Epidermal melanocyte (primary cell): ENCODE data around the gene PARD3B.

Source experiments
- DNase-seq: peaks from one replicate; pipeline ENCODE4 v3.0.0; 2011; ENCODE audit warnings: low spot score; ENCODE audit not compliant: insufficient read length

Gene PARD3B

DNA sequence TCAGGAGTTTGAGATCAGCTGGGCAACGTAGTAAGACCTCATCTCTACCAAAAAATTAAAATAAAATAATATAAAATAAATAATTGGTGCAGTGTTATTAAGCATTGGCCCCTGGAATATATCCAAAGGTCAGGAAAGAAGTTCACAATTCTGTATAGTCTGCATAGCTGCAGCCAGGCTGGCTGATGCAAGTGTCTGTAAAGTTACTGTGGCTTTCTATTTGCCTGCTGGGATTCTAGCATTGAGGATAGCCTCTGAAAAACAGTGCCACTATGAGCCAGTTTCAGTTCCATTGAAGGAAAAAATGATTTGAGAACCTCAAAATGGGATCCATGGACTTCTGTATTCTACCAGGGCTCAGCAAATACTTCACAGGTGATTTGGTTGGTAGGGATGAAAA lies 208.6 kb downstream of the PARD3B start:
- no peak for DNase-seq

DNA sequence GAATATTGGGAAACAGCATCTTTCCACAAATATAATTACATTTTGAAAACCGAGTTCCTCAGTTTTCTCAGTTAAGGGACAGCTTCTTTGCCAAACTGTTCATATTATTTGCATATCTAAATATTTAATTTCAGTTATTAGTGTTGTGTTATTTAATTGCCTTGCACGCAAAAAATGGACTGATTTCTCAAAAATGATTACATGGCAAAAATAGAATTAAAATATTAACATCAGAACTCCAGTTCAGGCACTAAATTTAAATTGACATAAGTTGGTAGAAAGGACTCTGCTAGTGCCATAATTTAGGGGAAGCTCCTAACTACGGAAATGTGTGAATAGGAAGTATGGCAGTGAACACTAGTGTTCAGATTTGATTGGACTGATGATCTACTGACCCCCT lies 209.6 kb downstream of the PARD3B start:
- no peak for DNase-seq

- no peak for DNase-seq
Measured at GRCh38 chr2:204763974-204764703, 218.9 kb downstream of the PARD3B start.

DNA sequence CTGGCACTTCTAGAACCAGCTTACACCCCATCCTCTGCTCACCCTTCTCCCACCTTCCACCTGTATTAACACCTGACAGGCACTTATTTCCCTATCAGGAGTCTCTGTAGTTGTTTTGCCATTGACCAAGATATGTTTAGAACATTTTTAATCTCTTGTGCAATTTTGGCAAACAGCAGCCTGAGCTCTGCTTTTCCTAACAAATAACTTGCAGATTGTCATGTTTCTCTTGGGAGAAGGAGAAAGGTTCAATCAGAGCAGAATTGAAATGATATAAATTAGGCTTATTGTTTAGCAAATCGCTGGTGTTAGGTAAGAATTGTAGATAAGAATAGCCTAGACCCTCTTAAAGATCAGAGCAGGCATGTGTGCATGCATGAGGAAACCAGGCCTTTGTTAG lies 225.5 kb downstream of the PARD3B start:
- no peak for DNase-seq

DNA sequence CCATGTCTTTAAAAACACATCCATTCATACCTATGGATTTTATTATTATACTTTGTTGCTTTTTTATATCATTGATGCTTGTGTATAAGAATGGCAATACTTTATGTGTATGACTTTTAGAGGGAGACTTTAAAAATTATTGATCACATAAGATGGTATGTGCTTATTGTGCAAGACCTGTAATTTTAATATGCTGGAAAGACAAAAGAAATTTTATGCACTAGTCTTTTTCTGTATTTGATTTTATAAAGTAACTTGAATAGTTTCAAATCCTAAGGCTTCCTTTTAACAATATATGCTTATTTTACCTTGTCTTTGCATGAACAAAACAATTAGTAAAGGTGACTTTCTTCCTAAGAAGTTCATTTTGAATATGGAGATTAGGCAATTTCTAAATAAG lies 226.4 kb downstream of the PARD3B start:
- no peak for DNase-seq

- no peak for DNase-seq
Measured at GRCh38 chr2:204772546-204772945, 227.3 kb downstream of the PARD3B start.

DNA sequence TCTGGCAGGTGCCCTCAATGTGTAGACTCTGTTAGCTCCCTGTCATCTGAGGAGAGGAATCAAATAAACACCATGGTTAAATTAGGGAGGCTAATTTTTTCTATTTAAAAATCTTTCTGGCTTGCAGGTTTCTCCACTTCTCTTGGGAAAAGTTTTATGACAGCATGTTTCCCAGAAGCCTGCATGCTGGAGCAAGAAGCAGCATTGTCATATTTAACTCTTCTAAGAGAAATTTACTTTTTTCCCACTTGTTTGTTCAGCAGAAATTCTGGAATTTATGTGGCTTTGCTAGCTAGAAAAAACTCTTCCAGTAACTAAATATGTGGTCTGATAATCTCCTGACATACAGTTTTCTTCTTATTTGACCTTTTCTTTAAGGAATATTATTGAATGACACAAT lies 230.5 kb downstream of the PARD3B start:
- DNase-seq = no peak

DNA sequence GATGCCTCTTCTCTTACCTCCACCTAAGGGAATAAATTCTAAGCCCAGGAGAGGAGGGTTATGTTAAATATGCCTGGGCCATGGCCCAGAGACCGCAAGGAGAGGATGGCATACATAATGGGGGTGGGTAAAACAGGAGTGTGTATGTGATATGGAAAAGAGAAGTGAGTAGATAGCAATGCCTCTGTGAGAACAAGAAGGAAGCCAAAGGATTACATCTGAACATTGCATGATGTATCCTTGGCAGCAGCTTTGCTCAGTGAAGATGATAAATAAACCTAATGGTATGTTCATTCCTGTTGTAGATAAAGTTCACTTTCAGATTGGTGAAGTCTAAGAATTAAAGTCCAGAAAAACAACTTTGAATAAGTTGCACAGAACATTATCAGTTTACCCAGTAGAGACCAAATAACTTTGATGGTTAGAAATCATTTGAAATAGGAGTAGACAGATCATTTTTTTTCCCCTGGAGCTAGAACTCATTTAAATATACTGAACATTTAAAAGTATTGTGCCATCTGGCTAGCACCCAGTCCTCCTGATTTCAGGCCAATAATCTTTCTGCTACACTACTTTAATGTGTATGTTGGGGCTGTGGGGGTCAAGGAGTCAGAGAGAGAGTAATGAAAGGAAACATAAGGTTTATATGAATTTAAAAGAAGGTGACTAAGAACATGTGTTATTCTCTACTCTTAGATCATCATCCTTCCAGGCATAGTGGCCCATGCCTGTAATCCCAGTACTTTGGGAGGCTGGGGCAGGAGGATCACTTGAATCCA lies 231.7 kb downstream of the PARD3B start:
- no peak for DNase-seq

- DNase-seq = no peak
Measured at GRCh38 chr2:204779771-204780170, 234.5 kb downstream of the PARD3B start.

GRCh38 chr2:204781941-204782340 lies 236.7 kb downstream of the PARD3B start:
- no peak for DNase-seq

DNA sequence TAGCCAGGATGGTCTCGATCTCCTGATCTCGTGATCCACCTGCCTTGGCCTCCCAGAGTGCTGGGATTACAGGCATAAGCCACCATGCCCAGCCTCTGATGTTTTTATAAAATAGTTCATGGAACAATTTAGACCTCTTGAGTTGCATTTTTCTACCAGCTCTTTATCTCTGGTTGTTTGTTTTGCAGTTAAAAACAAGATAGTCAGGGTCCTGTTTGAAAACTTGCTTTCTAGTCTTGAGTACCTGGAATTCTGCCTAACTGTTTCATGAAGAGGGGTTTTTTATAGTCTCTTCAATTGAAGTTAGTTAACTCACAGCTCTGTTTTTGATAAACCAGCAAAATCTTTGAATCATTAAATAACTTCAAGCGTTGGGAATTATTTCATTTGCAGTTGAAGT lies 244.8 kb downstream of the PARD3B start:
- no peak for DNase-seq

- no peak for DNase-seq
Measured at GRCh38 chr2:204791230-204791629, 246.0 kb downstream of the PARD3B start.

DNA sequence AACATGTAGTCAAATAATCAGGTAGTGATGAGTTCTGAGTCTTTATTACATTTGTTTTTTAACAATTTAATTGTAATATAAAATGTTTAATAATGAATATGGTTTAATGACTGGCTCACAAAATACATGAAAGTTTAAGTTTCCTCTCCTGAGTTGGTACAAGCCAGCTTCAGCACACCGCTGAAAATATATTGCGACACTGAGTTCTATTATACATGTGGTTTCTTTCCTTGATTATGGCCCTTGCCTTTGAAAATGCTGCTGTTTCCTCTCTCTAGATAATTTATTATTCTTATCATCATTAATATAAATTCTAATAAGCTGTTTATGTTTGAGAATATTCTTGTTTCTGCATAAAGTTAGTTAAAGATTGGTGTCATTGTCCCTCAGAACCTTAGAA lies 249.3 kb downstream of the PARD3B start:
- DNase-seq = no peak

DNA sequence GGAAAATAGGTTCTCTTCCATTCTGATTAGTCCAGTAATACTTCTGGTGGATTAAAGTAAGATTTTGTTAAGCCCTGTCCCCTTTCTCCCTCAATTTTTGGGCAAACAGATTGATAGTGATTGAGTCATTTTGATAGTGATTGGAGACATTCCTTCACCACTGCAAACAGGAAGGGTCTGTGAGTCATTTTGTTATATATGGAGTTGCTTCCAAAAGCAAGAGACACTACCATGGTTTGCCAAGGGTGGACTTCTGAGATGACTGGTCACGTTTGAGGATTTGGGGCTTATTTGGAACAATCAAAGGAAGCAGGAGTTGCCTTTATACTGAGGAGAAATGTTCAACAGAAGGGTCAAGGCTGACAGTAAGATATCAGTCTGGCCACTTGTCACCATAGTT lies 249.9 kb downstream of the PARD3B start:
- no peak for DNase-seq

DNA sequence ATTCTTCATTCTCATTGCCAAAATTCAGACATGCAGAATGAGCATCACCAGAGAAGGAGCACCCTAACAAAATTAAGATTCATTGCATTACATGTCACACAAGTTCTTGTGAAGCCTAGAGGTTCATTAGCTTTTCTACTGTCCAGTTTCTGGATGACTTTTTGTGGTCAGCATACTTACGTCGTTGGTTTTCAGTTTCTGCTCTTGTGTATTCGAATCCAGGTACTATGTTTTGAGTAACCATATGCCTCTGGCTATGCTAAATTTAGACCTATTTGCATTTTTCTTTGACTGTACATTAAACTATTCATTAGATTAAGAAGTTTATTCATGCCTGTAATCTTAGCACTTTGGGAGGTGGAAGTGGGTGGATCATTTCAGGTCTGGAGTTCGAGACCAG lies 251.3 kb downstream of the PARD3B start:
- no peak for DNase-seq

DNA sequence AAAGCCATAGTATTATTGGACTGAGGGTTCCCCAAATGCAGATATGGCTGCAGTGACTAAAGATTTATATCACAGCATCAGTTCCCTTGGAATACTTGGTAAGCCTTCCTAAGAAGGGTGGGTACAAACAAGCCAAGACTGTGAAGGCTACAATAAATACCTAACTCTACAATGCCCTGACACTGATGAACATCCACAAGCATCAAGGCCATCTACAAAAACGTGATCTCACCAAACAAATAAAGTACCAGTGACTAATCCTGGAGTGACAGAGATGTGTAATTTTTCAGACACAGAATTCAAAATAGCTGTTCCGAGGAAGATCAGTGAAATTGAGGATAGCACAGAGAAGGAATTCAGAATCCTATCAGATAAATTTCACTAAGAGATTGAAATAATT lies 254.5 kb downstream of the PARD3B start:
- DNase-seq = no peak

DNA sequence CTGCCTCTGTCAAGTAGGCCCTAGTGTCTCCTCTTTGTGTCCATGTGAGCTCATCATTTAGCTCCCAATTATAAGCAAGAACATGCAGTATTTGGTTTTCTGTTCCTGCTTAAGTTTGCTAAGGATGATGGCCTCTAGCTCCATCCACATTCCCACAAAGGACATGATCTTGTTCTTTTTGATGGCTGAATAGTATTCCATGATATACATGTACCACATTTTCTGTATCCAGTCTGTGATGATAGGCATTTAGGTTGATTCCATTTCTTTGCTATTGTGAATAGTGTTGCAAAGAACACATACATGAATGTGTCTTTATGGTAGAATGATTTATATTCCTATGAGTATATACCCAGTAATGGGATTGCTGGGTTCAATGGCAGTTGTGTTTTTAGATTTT lies 263.2 kb downstream of the PARD3B start:
- no peak for DNase-seq

DNA sequence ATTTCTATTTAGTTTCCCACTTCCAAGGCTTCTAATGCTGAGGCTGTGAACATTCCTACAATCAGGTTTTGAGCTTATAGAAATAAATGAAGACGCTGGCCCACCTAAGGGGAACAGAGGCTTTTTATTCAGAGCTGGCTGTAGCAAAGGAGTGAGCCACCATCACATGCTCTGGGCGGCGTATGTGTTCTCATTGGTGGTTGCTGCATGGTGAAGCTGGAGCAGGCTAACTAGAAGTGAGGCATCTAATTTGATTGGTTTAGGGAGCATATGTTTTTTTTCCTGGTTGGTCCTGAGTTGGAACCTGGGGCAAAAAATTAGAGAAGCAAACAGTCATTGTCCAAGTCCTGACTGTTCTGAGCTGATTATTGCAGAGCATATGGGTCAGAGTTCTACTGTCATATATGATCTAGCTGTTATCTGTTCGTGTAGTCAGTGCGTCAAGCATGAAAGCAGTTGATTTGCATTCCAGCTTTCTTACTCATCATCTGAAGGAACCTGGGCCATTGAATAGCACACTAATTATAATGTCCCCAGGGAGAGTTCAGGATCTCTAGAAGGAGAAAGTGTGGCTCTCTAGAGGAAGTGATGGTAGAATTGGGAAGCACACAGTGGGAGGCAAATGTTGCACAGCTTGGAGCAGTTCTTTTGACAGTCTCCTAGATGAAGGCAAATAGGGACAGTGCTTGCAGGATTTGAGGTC lies 279.6 kb downstream of the PARD3B start:
- DNase-seq = no peak

DNA sequence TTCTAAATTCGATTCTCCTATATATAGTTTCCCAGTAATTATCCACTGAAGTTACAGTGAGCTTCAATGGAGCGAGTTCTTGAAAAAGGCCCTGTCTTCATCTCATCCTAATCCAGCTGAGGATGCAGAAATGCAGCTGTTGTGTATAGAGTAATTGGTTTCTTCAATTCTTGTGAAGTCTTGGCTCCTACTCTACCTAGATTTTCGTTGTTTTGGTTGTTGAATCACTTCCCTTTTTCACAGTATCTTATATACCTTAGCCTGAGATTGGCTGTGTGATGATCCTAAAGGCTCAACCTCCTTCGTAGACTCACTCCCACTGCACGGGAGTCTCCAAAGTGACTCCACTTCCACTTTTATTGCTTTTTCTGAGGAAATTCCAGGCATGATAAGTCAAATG lies 280.4 kb downstream of the PARD3B start:
- DNase-seq = no peak

DNA sequence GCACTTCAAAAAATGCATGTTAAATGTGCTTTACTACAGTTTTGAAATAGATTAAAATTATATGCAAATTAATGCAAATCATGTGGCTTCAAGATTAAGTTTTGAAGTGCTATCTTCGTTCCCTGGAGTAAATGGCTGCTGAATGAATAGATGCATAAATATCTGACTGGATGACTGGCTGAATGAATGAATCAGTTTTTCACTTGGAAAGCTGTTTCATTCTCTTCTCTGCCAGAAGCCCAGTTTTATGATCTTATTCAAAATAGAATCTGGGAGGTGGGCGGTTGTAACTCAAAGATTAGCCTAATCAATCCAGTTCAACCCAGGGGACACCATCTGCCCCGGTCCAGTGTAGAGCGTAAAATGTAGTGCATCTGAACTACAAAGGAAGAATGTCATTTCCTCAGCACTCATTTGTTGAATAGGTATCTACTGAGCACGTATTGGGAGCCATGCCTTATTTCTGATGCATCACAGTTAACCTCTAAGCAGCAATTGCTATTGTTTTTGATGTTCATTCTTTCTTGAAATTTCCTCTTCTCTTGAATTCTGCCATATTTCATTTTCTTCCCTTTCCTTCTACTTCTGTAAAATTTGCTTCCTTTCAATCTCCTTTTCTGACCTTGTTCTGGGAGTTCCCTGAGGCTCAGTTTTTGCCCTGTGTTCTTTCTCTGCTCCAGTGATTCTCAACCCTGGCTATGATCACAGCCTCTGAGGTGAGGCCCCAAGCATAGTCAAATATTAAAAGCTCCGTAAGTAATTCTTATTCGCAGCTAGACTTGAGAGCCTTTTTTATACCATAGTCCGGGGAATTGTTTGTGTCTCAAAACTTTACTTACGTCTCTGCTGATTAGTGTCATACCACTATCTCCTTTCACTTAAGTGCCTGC lies 282.7 kb downstream of the PARD3B start:
- no peak for DNase-seq

DNA sequence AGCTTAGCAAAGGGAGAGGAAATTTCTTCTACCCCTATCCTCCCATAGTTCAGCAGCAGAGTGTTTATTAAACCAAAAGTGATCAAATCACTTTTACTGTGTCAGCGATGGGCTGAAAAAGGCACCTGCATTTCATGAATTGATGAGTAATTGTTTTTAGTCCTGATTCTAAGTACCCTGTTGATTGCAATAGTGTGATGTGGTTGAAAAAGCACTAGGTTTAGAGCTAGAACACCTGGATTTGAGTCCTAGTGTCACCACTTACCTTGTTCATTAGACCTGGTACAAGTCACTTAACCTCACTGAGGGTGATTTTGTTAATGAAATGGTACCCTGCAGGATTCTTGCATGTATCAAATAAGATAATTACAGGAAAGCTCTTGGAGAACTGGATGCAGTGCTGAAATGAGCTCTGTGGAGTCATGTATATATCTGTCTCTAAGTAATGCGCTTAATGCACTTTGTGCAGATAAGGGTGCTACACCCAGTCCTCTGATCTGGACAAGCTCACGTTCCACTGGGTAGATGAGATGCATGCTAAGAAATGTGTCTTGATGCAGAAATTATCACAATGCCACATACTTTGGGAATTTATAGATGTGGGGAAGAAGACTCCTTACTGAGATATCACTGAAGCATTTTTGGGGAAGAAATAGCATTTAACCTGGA lies 289.6 kb downstream of the PARD3B start:
- DNase-seq = no peak
